ENCODE results near the gene PRKAG3. TPM values are rescaled to one million over a fixed set of nuclear protein-coding genes. Genes with fewer than 3 reads are reported as not detected.

PRKAG3 gene
- total RNA-seq, 1 experiment from 2014 or later: not detected

DNA sequence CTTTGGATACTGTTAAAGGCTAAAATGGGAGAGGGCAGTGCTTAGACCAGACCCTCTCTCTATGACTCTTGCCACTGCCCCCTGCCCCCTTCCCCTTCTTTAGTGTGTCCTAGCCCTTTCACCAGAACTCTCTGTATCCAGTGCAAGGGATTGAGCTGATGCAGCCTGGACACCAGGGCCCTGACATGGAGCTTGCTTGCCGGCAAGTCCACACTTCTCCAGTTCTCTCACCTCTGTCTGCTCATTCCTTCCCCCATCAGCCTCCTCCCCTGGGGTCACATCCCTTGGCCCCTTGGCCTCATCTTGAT, 26.5 kb upstream of the PRKAG3 start:
- H3K4me1 Mint-ChIP-seq (ENCODE audit: low read depth, unreplicated experiment): peaks cover 33% of the 10 kb centered on the region
- no TSS peak for BruUV-seq (replicated peaks)
- no peaks in the 10 kb centered on the region for H3K36me3 Mint-ChIP-seq (ENCODE audit: insufficient read depth, unreplicated experiment)
- no peak overlapping the region for H3K27ac Mint-ChIP-seq (ENCODE audit: unreplicated experiment)
- peaks cover 100% of the 10 kb centered on the region for H3K27me3 Mint-ChIP-seq (ENCODE audit: unreplicated experiment)
- CTCF ChIA-PET: no interaction called here
- TF ChIP-seq, protein P1, sequence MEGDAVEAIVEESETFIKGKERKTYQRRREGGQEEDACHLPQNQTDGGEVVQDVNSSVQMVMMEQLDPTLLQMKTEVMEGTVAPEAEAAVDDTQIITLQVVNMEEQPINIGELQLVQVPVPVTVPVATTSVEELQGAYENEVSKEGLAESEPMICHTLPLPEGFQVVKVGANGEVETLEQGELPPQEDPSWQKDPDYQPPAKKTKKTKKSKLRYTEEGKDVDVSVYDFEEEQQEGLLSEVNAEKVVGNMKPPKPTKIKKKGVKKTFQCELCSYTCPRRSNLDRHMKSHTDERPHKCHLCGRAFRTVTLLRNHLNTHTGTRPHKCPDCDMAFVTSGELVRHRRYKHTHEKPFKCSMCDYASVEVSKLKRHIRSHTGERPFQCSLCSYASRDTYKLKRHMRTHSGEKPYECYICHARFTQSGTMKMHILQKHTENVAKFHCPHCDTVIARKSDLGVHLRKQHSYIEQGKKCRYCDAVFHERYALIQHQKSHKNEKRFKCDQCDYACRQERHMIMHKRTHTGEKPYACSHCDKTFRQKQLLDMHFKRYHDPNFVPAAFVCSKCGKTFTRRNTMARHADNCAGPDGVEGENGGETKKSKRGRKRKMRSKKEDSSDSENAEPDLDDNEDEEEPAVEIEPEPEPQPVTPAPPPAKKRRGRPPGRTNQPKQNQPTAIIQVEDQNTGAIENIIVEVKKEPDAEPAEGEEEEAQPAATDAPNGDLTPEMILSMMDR (IDR thresholded peaks at IDR 0.05; ENCODE audit: unreplicated experiment): no peak
- DNase-seq: no peak
- H3K9me3 Mint-ChIP-seq (ENCODE audit: low read depth, unreplicated experiment): no peaks in the 10 kb centered on the region
- no peak overlapping the region for H3K4me3 Mint-ChIP-seq (ENCODE audit: low read depth, unreplicated experiment)
- intact Hi-C loops (cut with micrococcal nuclease; ENCODE audit: unreplicated experiment): loop anchor here (10.0 kb wide), 1 partner anchor 127 kb away; the partner anchor contains the start of gene FEV

DNA sequence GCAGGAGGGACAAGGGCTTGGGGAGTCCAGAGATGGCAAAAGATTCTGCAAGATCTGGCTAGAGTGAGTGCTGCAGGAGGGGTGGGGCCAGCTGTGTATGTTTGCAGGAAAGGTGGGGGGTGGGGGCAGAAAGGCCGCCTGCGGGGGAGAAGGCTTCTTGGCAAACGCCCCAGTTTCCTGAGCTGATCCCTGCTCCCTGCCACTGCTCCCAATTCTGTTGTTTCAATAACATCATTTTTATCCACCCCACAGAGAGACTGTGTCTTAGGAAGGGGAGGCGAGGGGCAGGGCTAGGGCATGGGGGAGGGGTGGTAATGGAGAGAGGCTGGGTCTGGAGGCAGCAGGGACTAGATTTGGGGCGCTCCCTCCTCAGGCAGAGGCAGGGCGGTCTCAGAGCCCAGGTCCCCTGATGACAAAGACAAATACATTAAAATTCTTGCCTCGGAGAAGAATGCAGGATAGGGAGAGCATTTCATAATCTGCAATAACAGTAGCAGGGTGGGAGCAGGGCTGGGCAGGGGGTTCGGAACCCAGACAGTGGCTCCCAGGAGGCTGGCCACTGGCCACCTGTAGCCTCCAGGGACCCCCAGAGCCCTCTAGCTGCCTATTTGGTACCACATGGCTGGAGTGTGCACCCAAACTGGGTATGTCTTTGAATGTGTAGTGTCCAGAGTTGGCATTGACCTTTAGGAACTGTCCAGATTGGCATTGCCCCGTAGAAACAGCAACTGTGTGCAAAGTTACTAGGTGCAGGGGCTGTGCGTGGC, 26.0 kb upstream of the PRKAG3 start:
- TF ChIP-seq, protein P1 (IDR thresholded peaks at IDR 0.05; ENCODE audit: unreplicated experiment): no peak
- no peaks in the 10 kb centered on the region for H3K36me3 Mint-ChIP-seq (ENCODE audit: insufficient read depth, unreplicated experiment)
- H3K27ac Mint-ChIP-seq (ENCODE audit: unreplicated experiment): no peak overlapping the region
- CTCF ChIA-PET: no interaction called here
- intact Hi-C loops (cut with micrococcal nuclease; ENCODE audit: unreplicated experiment): loop anchor here (10.0 kb wide), 1 partner anchor 127 kb away; the partner anchor contains the start of gene FEV
- H3K27me3 Mint-ChIP-seq (ENCODE audit: unreplicated experiment): peaks cover 97% of the 10 kb centered on the region
- H3K4me3 Mint-ChIP-seq (ENCODE audit: low read depth, unreplicated experiment): no peak overlapping the region
- peaks cover 35% of the 10 kb centered on the region for H3K4me1 Mint-ChIP-seq (ENCODE audit: low read depth, unreplicated experiment)
- DNase-seq: no peak
- H3K9me3 Mint-ChIP-seq (ENCODE audit: low read depth, unreplicated experiment): no peaks in the 10 kb centered on the region
- no TSS peak for BruUV-seq (replicated peaks)

DNA sequence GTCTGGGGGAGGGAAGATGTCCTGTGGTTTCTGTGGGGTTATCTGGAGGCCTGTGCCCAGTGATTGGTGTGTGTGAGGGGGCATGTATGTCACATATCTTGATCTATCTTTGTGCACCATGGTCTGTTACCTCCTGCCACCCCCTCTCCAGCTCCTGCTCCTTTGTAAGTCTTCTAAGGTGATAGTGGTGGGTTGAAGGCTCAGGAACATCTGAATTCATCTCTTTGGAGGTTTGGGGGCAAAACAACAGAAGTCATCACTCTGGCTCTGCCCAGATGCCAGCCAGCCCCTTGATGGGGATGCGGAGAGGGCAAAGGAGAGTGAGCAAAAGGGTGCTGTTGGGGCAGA, 25.3 kb upstream of the PRKAG3 start:
- intact Hi-C loops (cut with micrococcal nuclease; ENCODE audit: unreplicated experiment): loop anchor here (10.0 kb wide), 1 partner anchor 128 kb away; the partner anchor contains the start of gene FEV
- H3K4me3 Mint-ChIP-seq (ENCODE audit: low read depth, unreplicated experiment): no peak overlapping the region
- CTCF ChIA-PET: no interaction called here

DNA sequence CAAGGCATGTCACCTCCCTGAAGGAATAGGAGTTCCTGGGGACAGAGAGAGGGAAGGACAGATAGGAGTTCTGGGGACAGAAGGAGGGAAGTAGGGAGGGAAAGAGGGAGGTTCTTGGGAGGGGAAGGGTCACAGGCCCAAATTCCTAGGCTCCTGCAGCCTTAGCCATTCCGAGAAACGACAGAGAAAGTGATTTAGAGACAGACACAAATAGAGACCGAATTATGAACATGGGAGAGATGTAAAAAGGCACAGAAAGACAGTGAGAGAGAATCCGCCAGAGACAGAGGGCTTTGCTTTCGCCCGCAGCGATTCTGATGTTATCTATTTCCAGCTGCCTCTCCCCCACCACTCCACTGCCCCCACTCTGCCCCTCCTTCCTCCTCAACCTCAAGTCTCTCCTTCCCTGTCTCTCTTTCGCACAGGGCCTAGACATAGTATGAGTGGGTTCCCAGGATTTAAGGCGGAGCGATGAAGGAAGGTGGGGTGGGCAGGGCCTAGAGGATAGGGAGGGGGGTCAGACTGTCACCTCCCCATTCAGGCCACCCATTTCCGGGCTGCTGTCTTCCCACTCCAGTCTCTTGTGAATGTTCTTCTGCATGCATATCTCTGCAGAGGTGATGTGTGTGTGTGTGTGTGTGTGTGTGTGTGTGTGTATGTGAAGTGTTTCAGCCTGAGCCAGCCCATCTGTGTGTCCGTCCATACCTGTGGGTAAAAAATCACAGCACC, 24.7 kb upstream of the PRKAG3 start:
- Mint-ChIP-seq H3K36me3 (ENCODE audit: insufficient read depth, unreplicated experiment) (no peaks in the 10 kb centered on the region), H3K4me1 (ENCODE audit: low read depth, unreplicated experiment) (peaks cover 30% of the 10 kb centered on the region), H3K27me3 (ENCODE audit: unreplicated experiment) (peaks cover 85% of the 10 kb centered on the region), H3K9me3 (ENCODE audit: low read depth, unreplicated experiment) (no peaks in the 10 kb centered on the region), H3K4me3 (ENCODE audit: low read depth, unreplicated experiment) (no peak overlapping the region), H3K27ac (ENCODE audit: unreplicated experiment) (no peak overlapping the region)
- intact Hi-C loops (cut with micrococcal nuclease; ENCODE audit: unreplicated experiment): loop anchor here (10.0 kb wide), 1 partner anchor 128 kb away; the partner anchor contains the start of gene FEV
- TF ChIP-seq, protein P1 (IDR thresholded peaks at IDR 0.05; ENCODE audit: unreplicated experiment): no peak
- CTCF ChIA-PET: no interaction called here
- DNase-seq: no peak
- no TSS peak for BruUV-seq (replicated peaks)

More for the DNA sequence above, 25.3 kb upstream of the PRKAG3 start:
- H3K4me1 Mint-ChIP-seq (ENCODE audit: low read depth, unreplicated experiment): peaks cover 35% of the 10 kb centered on the region
- BruUV-seq (replicated peaks): no TSS peak
- H3K27me3 Mint-ChIP-seq (ENCODE audit: unreplicated experiment): peaks cover 90% of the 10 kb centered on the region
- DNase-seq: no peak
- TF ChIP-seq, protein P1 (IDR thresholded peaks at IDR 0.05; ENCODE audit: unreplicated experiment): no peak
- no peaks in the 10 kb centered on the region for H3K9me3 Mint-ChIP-seq (ENCODE audit: low read depth, unreplicated experiment)
- H3K27ac Mint-ChIP-seq (ENCODE audit: unreplicated experiment): no peak overlapping the region
- H3K36me3 Mint-ChIP-seq (ENCODE audit: insufficient read depth, unreplicated experiment): no peaks in the 10 kb centered on the region
